Activated CD4-positive, alpha-beta T cell treated with anti-CD3 and anti-CD28 coated beads for 1 hour (primary cell): ENCODE data around the gene IL17REL.

Experiments used
- DNase-seq: peaks from one replicate; pipeline ENCODE4 v3.0.0-alpha.2; 2020

IL17REL gene

DNA sequence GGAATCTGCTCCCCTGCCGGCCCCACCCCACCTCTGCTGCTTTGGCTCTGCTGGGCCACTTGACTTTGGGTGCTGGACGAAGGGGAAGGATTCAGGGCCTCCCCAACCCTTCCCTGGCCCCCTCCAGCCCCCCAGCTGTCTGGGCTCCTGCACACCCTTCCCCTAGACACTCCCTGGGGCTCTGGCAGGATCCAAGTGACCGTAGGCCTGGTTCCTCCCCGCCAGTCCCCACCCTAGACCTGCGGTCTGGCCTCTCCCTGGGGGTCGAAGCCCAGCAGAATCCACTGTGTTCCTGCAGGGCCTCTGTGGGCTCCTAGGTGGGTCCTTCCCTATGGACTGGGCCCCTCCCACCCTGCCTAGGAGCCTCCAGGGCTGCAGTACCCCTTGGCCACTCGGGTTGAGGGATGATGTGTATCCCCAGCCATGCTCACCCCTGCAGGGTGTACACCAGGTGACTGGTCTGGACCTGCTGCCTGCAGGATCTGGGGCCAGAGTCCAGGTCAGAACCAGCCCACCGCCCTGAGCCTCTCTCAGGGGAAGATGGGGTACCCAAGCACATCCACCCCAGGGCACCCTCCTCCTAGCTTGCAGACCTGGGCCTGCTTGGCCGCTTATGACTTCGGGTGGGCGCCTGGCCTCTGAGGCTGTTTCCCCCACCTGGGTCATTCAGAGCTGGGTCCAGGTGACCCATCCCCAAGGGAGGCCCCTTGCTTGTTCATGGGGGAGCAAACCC is 46.4 kb downstream of the IL17REL start:
- DNase-seq: no peak

DNA sequence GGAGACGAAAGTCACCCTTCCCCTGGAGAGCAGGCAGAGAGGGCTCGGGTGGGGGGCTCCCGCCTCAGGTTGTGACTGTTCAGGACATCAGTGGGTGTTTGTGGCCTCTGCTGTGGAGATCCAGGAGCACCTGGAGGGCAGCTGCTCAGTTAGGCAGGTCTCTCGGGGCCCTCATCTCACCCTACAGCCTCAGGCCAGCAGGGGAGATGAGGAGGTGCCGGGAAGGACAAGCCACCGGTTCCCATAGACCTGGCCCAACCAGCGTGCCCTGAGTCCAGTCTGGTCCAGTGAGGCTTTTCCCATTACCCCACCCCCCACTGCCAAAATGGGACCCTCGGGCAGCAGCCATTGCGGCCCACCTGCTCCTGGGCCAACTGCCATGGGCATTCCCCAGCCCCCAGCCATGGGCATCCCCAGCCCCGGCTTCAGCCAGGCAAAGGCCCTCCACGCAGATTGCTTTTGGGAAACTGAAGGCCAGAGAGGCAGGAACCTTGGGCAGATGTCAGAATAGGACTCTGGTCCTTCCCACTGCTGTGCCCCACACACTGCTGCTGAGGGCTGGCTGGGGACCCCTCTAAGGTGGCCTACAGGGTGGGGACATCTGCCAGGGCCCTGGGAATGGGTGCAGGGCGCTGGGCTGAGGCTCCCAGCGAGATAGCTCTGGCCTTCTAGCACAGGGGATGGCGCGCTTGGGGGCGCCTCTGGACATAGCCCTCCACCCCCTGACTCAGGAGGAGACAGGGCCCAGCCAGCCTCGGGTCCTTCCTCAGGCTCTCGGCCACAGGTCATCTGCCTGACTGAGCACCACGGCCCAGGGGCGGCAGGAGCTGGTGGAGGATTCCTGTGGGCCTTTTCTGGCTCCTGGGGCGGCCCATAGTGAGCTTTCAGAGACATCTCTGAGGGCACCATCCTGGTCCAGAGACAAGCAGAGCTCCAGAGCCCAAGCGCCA is 47.2 kb downstream of the IL17REL start:
- DNase-seq: peak; percentile 16

DNA sequence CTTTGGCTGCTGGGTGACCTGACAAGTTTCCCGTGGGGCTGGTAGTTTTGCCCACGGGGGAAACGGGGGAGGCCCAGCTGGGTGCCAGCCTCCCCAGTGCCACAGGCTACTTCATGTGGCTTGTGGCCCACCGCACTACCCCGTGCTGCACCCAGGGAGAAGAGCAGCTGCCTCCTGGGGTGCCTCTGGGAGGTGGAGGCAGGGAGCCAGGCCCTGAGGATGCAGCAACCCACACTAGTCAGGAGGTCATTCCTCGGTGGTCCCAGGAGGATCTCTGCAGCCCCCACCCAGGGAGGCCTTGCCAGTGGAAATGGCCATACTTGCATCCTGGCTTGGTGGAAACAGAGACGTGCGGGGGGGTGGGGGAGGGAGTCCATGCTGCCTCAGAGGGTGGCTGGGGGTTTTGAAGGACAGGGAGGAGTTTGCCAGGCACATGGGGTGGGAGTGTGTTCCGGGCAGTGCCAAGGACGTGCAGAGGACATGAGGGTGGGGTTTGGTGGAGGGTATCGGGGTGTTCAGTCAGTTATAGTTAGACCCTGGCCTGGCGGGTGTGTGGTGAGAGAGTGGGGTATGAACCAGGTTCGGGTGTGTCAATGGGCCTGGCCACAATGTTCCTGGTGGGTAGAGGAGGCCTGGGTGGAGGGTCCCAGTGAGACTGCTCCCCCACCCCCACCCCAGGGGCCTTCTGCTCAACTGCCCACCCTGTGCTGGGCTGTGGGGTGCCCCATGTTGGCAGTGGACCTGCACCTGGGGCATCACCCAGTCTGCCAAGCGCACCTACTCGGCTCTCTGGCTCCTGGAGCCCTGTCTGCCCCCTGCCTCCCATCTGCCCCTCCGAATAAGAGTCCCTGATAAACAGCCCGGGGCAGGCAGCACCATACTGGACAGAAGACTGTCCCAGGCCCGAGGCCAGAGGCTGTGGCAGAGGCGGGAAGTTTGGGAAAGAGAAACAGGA is 48.2 kb downstream of the IL17REL start:
- DNase-seq: peak; percentile 13

DNA sequence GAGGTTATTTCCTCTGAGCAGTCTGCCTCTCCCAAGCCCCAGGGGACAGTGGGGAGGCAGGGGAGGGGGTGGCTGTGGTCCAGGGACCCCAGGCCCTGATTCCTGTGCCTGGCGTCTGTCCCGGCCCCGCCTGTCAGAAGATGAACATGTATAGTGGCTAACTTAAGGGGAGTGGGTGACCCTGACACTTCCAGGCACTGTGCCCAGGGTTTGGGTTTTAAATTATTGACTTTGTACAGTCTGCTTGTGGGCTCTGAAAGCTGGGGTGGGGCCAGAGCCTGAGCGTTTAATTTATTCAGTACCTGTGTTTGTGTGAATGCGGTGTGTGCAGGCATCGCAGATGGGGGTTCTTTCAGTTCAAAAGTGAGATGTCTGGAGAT is 48.9 kb downstream of the IL17REL start:
- no peak for DNase-seq

DNA sequence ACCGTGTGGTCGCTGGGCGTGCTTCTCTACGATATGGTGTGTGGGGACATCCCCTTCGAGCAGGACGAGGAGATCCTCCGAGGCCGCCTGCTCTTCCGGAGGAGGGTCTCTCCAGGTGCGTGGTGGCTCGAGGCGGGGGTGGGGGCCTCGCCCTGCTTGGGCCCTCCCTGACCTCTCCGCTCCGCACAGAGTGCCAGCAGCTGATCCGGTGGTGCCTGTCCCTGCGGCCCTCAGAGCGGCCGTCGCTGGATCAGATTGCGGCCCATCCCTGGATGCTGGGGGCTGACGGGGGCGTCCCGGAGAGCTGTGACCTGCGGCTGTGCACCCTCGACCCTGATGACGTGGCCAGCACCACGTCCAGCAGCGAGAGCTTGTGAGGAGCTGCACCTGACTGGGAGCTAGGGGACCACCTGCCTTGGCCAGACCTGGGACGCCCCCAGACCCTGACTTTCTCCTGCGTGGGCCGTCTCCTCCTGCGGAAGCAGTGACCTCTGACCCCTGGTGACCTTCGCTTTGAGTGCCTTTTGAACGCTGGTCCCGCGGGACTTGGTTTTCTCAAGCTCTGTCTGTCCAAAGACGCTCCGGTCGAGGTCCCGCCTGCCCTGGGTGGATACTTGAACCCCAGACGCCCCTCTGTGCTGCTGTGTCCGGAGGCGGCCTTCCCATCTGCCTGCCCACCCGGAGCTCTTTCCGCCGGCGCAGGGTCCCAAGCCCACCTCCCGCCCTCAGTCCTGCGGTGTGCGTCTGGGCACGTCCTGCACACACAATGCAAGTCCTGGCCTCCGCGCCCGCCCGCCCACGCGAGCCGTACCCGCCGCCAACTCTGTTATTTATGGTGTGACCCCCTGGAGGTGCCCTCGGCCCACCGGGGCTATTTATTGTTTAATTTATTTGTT is 49.6 kb downstream of the IL17REL start:
- no peak for DNase-seq

DNA sequence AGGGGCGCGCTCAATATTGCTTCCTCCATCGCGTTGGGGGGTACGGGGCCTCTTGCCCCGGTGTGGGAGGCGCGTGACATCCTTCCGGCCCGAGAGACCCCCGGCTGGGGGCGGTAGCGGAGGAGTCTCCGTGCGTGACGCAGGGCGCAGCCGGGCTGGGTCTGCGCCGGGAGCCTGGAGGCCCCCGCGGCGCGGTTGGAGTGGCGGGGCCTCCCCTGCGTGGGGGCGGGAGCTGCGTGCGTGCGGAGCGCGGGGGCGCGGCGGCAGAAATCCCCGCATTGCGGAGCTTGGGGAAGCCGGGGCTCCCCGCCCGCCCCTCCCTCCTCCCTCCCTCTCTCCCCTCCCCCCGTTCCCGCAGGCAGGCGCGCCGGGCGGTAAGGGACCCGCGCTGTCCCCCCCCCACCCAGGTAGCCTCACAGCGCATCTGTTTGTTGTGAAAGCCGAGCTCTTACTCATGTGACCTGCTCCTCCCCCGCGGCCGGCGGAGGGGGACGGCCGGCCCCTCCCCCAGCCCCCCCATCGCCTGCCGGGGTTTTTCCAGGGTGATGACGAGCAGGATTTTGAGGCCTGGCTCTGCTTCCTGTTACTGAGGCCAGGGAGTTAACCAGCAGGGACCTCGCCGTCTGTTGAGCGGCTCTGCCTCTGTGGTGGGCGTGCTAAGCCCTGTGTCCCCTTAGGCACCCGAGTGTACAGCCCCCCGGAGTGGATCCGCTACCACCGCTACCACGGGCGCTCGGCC is 50.4 kb downstream of the IL17REL start:
- peak; percentile 72 for DNase-seq

DNA sequence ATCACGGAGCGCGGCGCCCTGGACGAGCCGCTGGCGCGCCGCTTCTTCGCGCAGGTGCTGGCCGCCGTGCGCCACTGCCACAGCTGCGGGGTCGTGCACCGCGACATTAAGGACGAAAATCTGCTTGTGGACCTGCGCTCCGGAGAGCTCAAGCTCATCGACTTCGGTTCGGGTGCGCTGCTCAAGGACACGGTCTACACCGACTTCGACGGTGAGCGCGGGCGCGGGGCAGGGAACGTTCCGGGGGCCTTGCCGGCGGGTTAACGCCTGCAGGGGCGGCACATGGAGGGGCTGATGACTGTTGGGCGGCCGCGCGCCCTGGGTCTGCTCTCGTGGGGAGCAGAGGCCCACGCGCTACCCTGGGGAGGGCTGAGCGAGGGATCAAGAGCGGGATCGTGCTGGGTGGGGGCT is 51.0 kb downstream of the IL17REL start:
- DNase-seq: no peak

DNA sequence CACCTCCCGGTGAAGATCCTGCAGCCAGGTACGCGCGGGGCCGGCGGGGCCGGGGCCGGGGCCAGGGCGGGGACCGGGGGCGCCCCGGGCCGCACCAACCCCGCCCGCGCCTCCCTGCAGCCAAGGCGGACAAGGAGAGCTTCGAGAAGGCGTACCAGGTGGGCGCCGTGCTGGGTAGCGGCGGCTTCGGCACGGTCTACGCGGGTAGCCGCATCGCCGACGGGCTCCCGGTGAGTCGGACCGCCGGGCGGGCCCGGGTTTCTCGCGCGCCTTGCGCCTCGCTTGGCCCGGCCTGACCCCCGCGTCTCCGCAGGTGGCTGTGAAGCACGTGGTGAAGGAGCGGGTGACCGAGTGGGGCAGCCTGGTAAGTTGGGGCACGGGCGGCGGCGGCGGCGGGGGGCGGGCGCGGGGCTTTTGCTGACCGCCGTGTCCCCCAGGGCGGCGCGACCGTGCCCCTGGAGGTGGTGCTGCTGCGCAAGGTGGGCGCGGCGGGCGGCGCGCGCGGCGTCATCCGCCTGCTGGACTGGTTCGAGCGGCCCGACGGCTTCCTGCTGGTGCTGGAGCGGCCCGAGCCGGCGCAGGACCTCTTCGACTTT is 51.5 kb downstream of the IL17REL start:
- DNase-seq: peak; percentile 34

DNA sequence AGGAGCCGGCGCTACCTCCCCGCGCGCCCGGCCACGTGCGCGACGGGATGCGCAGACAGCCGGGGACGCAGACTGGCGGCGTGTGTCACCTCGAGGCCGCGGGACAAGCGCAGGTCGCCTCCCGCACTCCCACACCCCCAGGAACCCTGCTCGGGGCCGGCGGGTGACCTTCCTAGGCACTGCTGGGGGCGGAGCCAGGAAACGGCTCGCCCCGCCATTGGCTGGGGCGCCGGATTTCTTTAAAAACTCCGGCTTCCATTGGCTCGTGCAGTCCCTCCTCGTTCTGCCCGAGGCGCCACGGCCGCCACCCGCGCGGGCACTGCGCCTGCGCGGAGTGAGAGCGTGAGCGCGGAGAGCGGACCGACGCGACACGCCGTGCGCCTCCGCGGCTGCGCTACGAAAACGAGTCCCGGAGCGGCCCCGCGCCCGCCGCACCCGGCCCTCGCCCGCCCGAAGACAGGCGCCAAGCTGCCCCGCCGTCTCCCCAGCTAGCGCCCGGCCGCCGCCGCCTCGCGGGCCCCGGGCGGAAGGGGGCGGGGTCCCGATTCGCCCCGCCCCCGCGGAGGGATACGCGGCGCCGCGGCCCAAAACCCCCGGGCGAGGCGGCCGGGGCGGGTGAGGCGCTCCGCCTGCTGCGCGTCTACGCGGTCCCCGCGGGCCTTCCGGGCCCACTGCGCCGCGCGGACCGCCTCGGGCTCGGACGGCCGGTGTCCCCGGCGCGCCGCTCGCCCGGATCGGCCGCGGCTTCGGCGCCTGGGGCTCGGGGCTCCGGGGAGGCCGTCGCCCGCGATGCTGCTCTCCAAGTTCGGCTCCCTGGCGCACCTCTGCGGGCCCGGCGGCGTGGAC is 52.2 kb downstream of the IL17REL start, which contains the start of gene PIM3:
Gene PIM3 (plus strand): TSS at position 614 of the 846 bp plus-strand sequence. CDS start 176 bp downstream, at position 790.
- DNase-seq: peak; percentile 88

DNA sequence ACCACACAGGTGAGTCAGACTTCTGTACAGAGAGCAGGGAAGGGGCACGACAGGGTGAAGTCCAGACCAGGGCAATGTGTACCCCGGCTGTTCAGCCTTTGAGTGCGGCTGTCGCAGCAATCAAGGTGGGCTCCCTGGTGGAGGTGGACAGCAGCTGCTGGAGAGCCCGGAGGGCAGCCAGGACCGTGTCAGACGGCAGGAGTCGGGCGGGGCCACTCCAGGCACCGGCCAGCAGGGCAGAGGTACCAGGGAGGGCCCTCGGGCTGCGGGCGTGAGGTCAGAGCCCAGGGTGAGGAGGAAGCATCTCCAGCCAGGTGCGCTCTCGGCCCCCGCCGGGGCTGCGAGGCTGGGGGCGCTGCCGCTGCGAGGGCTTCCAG is 52.8 kb downstream of the IL17REL start:
- no peak for DNase-seq

DNA sequence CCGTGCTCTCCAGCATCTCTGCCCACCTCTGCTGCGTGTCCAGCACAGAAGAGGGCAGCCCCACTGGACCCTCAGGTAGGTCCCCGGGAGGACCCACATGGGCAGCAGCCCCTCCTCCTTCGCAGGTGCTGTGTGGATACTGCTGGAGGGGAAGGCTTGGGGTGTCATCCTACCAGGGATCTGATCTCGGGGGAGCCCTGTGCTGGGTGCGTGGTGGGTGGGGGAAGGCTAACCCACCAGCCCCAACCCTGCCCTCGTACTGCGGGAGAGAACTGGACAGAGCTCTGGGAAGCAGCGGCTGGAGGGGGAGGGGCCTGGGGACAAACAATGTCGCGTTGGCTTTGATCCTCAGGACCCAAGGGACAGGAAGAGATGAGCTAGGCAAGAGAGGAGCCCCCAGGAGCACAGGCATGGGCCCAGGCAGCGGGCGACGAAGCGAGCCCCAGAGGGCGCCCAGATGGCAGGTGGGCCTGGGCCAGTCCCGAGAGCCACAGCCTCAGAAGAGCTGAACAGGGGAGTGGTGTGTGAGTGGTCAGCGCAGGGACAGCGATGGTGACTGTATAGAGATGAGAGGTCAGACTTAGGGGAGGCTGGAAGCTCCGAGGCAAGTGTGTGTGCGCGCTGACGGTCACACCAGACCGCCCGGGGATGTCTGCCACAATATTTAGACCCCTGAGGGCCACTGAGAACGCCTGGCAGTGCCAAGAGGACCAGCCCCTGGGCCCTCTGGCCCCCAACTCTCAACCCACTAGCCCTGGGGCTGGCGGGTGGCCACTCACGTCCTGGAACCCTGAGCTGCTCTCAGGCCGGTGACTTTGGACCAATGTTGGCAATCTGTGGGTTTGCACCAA is 53.4 kb downstream of the IL17REL start:
- DNase-seq: no peak

DNA sequence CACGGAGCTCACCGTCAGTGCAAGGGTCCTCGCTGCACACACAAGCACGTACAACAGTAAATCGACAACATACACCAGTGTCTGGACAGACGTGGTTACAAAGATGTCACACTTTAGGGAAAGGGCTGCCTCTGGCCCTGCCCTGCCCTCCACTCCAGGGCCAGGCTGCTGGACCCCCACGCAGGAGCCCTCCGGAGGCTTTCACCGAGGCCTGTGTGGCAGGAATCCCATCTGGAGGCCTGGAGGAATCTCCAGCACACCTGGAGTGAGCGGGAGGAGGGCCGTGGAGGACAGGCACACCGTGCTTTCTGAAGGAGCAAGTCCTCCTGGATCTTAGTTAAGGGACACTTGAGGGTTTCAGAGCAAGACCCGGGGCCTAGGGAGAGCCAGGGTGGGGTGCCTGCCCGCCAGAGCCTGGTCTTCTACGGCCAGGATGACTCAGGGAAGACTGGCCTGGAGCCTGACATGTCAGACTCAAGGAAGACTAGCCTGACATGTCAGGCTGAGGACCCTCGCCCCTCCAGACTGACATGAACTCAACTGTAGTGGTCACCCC is 54.1 kb downstream of the IL17REL start:
- no peak for DNase-seq

DNA sequence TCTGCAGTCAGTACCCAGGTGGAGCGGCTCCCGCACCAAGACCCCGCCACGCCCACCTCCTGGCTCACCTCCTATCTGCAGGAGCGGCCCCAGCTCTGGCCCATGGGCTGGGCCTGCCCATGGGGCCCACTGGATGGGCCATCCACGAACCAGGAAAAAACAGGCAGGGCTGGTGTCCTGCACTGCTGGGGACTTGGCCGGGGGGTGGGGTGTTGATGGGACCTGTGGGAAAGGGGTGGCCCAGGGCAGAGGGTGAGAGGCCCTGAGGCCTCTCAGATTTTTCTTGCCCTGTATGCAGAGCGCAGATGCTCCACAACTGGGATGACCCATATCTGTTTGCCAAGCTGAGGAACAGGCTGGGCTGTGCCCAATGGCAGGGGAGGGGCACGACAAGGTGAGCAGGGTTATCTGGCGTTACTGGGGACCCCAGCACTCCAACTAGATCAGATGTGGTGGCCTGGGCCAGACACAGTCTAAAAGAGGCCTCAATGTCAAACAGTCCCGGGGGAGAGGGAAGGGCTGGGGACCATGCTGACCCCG is 54.7 kb downstream of the IL17REL start:
- DNase-seq: no peak

DNA sequence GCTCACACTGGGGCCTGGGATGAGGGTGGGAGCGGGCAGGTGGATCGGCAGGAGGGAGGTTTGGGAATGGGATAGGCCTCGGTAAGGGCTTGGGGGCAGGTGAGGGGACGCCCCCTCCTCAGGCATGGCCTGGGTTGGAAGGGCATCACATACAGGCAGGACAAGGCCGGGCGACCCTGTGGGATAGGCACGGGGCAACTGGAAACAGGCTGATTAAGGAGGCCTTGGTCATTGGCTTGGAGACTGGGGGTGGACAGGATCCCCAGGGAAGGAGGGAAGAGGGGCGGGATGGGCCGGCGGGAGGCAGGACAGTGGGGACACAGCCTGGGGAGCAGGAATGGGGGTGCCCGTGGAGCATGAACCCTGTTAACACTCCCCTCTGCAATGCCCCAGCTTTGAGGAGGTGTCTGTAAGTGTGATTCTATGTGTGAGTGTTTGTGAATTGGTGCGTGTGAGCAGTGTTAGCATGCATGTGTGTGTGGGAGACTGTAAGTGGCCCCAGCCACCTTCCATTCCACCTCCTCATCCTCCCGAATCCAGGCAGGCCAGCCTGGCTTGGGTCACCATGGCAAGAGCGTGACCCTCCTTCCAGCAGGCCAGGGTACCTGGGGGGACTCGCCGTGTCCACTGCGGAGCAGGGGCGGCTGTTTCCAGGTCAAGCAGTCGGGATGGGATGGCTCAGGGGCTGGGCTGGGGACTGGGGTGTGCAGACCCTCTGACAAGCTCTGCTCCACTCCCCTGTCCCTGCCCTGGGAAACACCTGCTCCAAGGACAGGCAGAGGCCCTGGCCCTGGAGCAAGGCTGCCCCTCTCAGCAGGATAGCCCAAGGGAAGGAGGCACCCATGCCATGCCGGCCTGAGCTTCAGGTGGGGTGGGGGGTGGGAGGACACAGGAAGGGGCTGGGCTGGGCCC is 55.4 kb downstream of the IL17REL start:
- DNase-seq: no peak

DNA sequence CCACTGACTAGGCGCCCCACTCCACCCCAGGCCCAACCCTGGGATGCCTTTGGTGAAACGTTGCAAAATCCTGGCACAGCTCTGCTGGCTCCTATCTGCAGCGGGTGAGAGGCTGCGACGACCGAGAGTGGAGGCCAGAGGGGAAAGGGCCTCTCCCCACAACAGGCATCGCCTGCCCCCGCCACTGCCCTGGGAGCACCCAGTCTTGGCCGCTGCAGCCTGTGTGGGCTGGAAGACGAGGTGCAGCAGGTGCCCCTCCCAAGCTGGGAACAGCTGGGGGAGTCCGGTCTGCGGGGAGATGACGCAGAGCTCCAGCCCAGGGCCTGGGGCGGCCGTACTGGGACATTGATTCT is 56.2 kb downstream of the IL17REL start:
- DNase-seq: no peak

DNA sequence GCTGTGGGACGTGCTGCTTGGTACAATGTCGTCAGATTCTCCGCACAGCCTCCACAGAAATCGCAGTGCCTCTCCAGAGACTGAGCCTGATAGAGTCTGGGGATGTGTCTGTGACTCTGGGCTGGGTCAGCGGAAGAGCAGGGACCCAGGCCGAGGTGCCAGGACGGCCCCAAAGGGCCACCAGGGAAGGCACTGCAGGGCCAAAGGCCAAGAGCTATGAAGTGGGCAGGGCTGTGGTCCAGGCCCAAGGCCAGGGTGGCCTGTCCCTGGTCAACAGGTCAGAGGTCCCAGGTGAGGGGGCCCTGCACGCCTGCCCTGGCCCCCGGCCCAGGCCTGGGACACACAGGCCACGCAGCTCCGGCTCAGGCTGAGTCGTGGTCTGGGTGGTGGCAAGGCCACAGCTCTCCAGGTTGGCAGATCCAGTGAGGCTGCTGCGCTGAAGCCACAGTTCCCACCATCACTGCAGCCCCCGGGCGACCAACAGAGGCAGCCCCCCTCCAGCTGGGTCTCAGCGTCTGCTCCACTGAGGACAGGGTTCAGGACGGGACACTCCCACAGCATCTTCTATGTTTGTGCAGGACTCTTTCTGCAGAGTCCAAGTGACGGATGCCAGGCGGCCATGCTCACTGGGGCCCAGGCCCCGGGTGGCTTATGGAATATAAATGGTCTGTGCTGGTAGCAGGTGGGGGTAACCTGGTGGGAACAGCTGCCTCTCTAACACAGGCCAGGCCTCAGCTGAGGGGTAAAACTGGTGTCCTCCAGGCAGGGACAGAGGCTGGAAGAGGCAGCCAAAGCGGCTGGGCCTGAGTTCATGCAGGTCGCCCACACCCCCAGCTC is 56.8 kb downstream of the IL17REL start:
- no peak for DNase-seq
